ENCODE results near the gene SLC23A3. TPM values are rescaled to one million over a fixed set of nuclear protein-coding genes. Genes with fewer than 3 reads are reported as not detected.

SLC23A3 gene
- total and polyA plus RNA-seq, 2 experiments from 2014 or later: 0.58 to 1.2 TPM

DNA sequence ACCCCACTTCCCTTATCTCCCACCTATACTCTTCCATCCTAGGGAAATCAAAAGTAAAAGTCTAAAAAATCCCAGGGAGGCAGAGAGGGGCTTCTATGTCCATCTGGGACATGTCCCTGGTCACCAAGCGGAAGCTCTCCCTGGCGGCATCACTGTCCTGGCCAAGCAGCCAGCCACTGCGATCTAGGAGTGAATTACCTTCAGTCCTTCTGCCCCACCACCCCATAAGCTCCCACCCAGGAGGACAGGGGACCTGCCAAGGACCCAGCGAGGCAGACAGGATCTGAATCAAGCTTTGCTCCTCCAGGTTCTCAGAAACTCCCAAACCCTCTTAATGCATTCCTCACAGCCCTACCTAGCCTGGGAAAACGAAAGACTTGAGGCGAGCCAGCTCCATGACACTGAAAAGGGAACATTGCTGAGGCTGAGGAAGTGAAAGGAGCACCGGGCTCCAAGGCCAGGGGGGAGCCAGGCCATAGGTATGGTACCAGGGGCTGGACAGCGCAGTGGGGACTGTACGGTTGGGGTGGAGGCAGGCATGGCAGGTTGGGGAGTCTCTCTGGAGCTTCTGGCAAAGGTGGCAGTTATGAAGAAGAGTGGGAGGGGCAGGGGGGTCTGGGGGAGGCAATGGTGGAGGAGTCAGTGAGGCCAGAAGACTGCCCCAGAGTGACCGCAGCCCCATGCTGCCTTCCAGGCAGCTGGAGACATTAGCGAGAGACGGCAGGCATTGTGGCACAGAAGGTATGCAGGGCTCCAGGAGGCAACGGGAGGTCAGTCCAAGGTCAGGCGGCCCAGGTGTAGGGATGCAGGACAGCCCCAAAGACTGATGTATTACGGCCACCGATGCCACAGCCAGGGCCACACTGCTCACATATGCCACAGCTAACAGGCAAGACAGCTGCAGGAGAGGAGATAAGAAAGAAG, 2.7 kb upstream of the SLC23A3 start:
- Histone ChIP-seq H3K27ac (no peak overlapping the region), H2AFZ (no peak overlapping the region)
- in situ Hi-C loops (cut with MboI): no loop called here

DNA sequence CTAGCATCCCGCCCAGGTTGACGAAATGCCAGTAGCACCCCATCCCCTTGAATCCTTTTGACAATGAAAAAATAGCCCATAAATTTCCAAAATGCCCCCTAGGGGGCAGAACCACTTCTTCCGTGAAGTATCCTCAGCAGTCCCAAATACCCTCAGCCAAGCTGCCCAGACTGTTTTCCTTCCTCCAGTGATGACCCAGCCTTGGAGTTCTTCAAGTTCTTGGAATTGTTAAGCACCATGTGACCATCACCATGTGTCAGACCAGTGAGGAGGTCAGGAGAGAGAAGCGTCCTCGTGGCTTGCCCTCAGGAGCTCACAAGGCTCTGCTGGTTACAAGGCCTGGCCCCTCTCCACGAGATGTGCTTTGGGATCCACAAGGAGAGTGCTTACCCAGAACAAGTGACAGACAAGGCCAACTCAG, 1.4 kb upstream of the SLC23A3 start:
- H3K27ac ChIP-seq: peak overlapping the region; percentile 79
- H3K4me1 ChIP-seq (ENCODE audit: insufficient read depth): peaks cover 16% of the 10 kb centered on the region
- H3F3A ChIP-seq (ENCODE audit: insufficient read depth): peaks cover 20% of the 10 kb centered on the region
- H3K4me2 ChIP-seq (ENCODE audit: unreplicated experiment): no peak overlapping the region
- 0 out of 2 replicates have a peak overlapping the region, but pooled peaks have one; percentile 11 for H2AFZ ChIP-seq
- TF ChIP-seq EZH2 (IDR thresholded peaks at IDR 0.05; ENCODE audit: insufficient read depth, poor library complexity, severe bottlenecking) (no peak), EZH2phosphoT487 (IDR thresholded peaks at IDR 0.05; ENCODE audit: insufficient read depth, low read depth) (no peak)
- H3K27me3 ChIP-seq (replicated peaks; ENCODE audit: insufficient read depth): no peaks in the 10 kb centered on the region
- no peaks in the 10 kb centered on the region for H3K9me3 ChIP-seq (ENCODE audit: low read depth)
- DNase-seq: peak; percentile 89
- peaks cover 11% of the 10 kb centered on the region; the same call in 1 of the 2 replicates for H3K36me3 ChIP-seq (ENCODE audit: low read depth)
- no peaks in the 10 kb centered on the region for H3K9me2 ChIP-seq (ENCODE audit: insufficient read depth)
- peak overlapping the region; percentile 64 for H3K9ac ChIP-seq
- no peak overlapping the region for H3K4me3 ChIP-seq
- 1 to 8% methylated on average over 6 of the region's 6 CpGs for WGBS, 2 experiments (ENCODE audit: low coverage in 1 of 2, low lambda C conversion rate in 2 of 2, missing lambda C conversion rate in 2 of 2)
- H3K79me2 ChIP-seq (ENCODE audit: insufficient read depth): peaks cover 20% of the 10 kb centered on the region
- in situ Hi-C loops (cut with MboI): no loop called here
- H4K20me1 ChIP-seq (ENCODE audit: insufficient read depth): no peaks in the 10 kb centered on the region

More for the DNA sequence above, 2.7 kb upstream of the SLC23A3 start:
- H4K20me1 ChIP-seq (ENCODE audit: insufficient read depth): no peaks in the 10 kb centered on the region
- TF ChIP-seq EZH2 (IDR thresholded peaks at IDR 0.05; ENCODE audit: insufficient read depth, poor library complexity, severe bottlenecking): no peak
- no peak for TF ChIP-seq EZH2phosphoT487 (IDR thresholded peaks at IDR 0.05; ENCODE audit: insufficient read depth, low read depth)
- peaks cover 11% of the 10 kb centered on the region; the same call in 1 of the 2 replicates for H3K36me3 ChIP-seq (ENCODE audit: low read depth)
- DNase-seq: no peak
- peaks cover 20% of the 10 kb centered on the region for H3K4me1 ChIP-seq (ENCODE audit: insufficient read depth)
- 92% methylated on average over 16 of the region's 16 CpGs for WGBS, 2 experiments (ENCODE audit: low coverage in 1 of 2, low lambda C conversion rate in 2 of 2, missing lambda C conversion rate in 2 of 2)
- no peaks in the 10 kb centered on the region for H3K9me2 ChIP-seq (ENCODE audit: insufficient read depth)
- H3K4me3 ChIP-seq: no peak overlapping the region
- peaks cover 23% of the 10 kb centered on the region for H3F3A ChIP-seq (ENCODE audit: insufficient read depth)
- H3K79me2 ChIP-seq (ENCODE audit: insufficient read depth): peaks cover 23% of the 10 kb centered on the region
- H3K27me3 ChIP-seq (replicated peaks; ENCODE audit: insufficient read depth): no peaks in the 10 kb centered on the region
- H3K4me2 ChIP-seq (ENCODE audit: unreplicated experiment): no peak overlapping the region
- no peak overlapping the region for H3K9ac ChIP-seq
- no peaks in the 10 kb centered on the region for H3K9me3 ChIP-seq (ENCODE audit: low read depth)

DNA sequence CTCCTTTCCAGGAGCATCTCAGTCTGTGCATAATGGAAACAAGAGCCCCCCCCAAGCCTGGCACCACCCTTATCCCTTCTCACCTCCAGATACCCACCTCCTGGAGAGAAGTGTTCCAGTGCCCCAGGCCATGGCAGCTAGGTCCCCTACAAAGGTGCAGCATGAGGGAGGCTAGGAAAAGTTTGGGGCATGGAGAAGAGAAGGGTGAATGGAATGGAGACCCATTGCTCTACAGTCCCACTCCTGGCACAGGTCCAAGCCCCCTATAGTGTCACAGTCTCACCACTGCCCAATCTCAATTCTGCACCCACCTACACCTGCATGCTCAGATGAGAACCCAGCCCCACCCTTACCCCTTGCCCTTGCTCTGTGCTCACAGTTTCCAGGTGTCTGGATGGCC, 897 bp downstream of the SLC23A3 start:
- no peak overlapping the region for H3K4me2 ChIP-seq (ENCODE audit: unreplicated experiment)
- H3K27ac ChIP-seq: no peak overlapping the region
- H3K79me2 ChIP-seq (ENCODE audit: insufficient read depth): no peaks in the 10 kb centered on the region; the same call in 1 of the 2 replicates
- no peak overlapping the region for H2AFZ ChIP-seq
- DNase-seq: no peak
- no peaks in the 10 kb centered on the region for H3K27me3 ChIP-seq (replicated peaks; ENCODE audit: insufficient read depth)
- no peaks in the 10 kb centered on the region for H3K9me3 ChIP-seq (ENCODE audit: low read depth)
- H3F3A ChIP-seq (ENCODE audit: insufficient read depth): peaks cover 20% of the 10 kb centered on the region
- TF ChIP-seq EZH2 (IDR thresholded peaks at IDR 0.05; ENCODE audit: insufficient read depth, poor library complexity, severe bottlenecking) (no peak), EZH2phosphoT487 (IDR thresholded peaks at IDR 0.05; ENCODE audit: insufficient read depth, low read depth) (no peak)
- 0 out of 2 replicates have a peak, but pooled peaks cover under 1% of the 10 kb centered on the region for H3K36me3 ChIP-seq (ENCODE audit: low read depth)
- H3K4me1 ChIP-seq (ENCODE audit: insufficient read depth): peaks cover 6% of the 10 kb centered on the region; the same call in 1 of the 2 replicates
- no peak overlapping the region for H3K4me3 ChIP-seq
- no peaks in the 10 kb centered on the region for H4K20me1 ChIP-seq (ENCODE audit: insufficient read depth)
- no peaks in the 10 kb centered on the region for H3K9me2 ChIP-seq (ENCODE audit: insufficient read depth)
- in situ Hi-C loops (cut with MboI): loop anchor here (10.0 kb wide), 1 partner anchor 136 kb away; the partner anchor contains the start of gene PTPRN
- H3K9ac ChIP-seq: no peak overlapping the region

DNA sequence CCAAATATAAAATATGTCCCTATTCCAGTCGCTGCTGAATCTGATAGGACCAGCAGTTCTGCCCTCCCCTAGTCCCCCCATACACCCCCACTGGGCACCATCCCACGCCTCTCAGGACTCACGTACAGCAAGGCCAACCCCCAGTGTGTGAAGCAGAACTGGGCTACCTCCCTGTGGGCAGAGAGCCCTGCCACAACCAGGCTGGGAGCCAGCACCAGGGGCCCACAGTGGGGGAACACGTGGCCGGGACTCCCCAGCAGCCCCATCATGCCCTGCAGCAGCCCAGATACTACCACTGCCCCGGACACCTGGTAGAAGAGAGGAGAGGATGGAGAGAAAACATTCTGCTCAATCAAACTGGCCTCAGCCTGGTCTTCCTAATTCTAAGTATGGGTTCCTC, 1.3 kb downstream of the SLC23A3 start:
- 50 to 59% methylated on average over 6 of the region's 6 CpGs for WGBS, 2 experiments (ENCODE audit: low coverage in 1 of 2, low lambda C conversion rate in 2 of 2, missing lambda C conversion rate in 2 of 2)

More for the DNA sequence above, 1.3 kb downstream of the SLC23A3 start:
- H3K4me2 ChIP-seq (ENCODE audit: unreplicated experiment): no peak overlapping the region
- H3K79me2 ChIP-seq (ENCODE audit: insufficient read depth): no peaks in the 10 kb centered on the region
- no peaks in the 10 kb centered on the region for H3K36me3 ChIP-seq (ENCODE audit: low read depth)
- peak; percentile 32 for DNase-seq
- H3K27me3 ChIP-seq (replicated peaks; ENCODE audit: insufficient read depth): no peaks in the 10 kb centered on the region
- no peaks in the 10 kb centered on the region for H3K9me3 ChIP-seq (ENCODE audit: low read depth)
- H3K4me1 ChIP-seq (ENCODE audit: insufficient read depth): peaks cover 6% of the 10 kb centered on the region; the same call in 1 of the 2 replicates
- H3F3A ChIP-seq (ENCODE audit: insufficient read depth): peaks cover 20% of the 10 kb centered on the region
- TF ChIP-seq EZH2 (IDR thresholded peaks at IDR 0.05; ENCODE audit: insufficient read depth, poor library complexity, severe bottlenecking): no peak
- no peak for TF ChIP-seq EZH2phosphoT487 (IDR thresholded peaks at IDR 0.05; ENCODE audit: insufficient read depth, low read depth)
- in situ Hi-C loops (cut with MboI): loop anchor here (10.0 kb wide), 1 partner anchor 136 kb away; the partner anchor contains the start of gene PTPRN
- no peaks in the 10 kb centered on the region for H3K9me2 ChIP-seq (ENCODE audit: insufficient read depth)
- H3K27ac ChIP-seq: no peak overlapping the region
- H3K4me3 ChIP-seq: no peak overlapping the region
- H3K9ac ChIP-seq: no peak overlapping the region
- H4K20me1 ChIP-seq (ENCODE audit: insufficient read depth): no peaks in the 10 kb centered on the region
- H2AFZ ChIP-seq: no peak overlapping the region

All from GM23248 (cell line).